Endothelial cell of umbilical vein (primary cell): Measurements from ENCODE around the gene KNTC1. TPM values are rescaled to one million over a fixed set of nuclear protein-coding genes. Genes with fewer than 3 reads are reported as not detected.
"Not testable (repeated sequence)": the region's sequence is repeated elsewhere in the genome, so short reads cannot be mapped to it uniquely, and the experiment has no call there.

ENCODE experiments used
- BruUV-seq: library from RNA; stranded (reverse); fragments of 400-500 nt; replicated peaks from 2 replicates; lab custom pipeline; 2021; lab: Mats Ljungman, UMichigan
- CTCF ChIA-PET: fragments of 300-600, 350-600 bp; sonication (Branson Sonifier 250); formaldehyde crosslinking; loops from one replicate; lab custom pipeline; 2021; ENCODE audit warnings: antibody characterized with exemption, inconsistent platforms; lab: Charles Lee
- POLR2A ChIA-PET: fragments of 300-600, 350-600 bp; sonication (Branson Sonifier 250); formaldehyde crosslinking; loops from one replicate; lab custom pipeline; 2021; ENCODE audit warnings: antibody characterized with exemption, inconsistent platforms; lab: Charles Lee
- DNase-seq: peaks from one replicate; pipeline ENCODE4 v3.0.0-alpha.2; 2011; ENCODE audit warnings: low read depth, low spot score
- FAIRE-seq: peaks from 2 replicates; lab custom pipeline; 2011; peaks lifted over from hg19 to GRCh38; lab: Jason Lieb, UNC
- H2AFZ ChIP-seq: 2 replicates; pipeline ENCODE4 v1.6.0; 2012; ENCODE audit warnings: low read depth, low read length, control low read depth, inconsistent platforms
- H3K27ac ChIP-seq: 2 replicates; pipeline ENCODE4 v1.5.1; 2011; ENCODE audit warnings: low read depth, mild to moderate bottlenecking, control low read depth, low read length, moderate library complexity; ENCODE audit not compliant: insufficient read depth
- H3K27me3 ChIP-seq, 2 experiments: 2 replicates each; pipeline versions ENCODE4 v1.6.0 to v1.6.1; 2011; ENCODE audit warnings: low read length in 2 of 2, mixed read lengths in 1 of 2; ENCODE audit not compliant: control insufficient read depth in 2 of 2, insufficient read depth in 2 of 2
- H3K36me3 ChIP-seq, 2 experiments: 2 replicates in 1 of 2; 3 replicates in 1 of 2; pipeline ENCODE4 v1.5.1; 2011; ENCODE audit warnings: low read length in 2 of 2, mild to moderate bottlenecking in 1 of 2, moderate library complexity in 1 of 2; ENCODE audit not compliant: control insufficient read depth in 2 of 2, insufficient read depth in 2 of 2; ENCODE audit errors: extremely low read depth in 1 of 2
- H3K4me1 ChIP-seq: 3 replicates; pipeline ENCODE4 v1.5.1; 2011; ENCODE audit warnings: mild to moderate bottlenecking, low read length; ENCODE audit not compliant: control insufficient read depth, insufficient read depth; ENCODE audit errors: extremely low read depth
- H3K4me2 ChIP-seq: 2 replicates; pipeline ENCODE4 v1.6.1; 2011; ENCODE audit warnings: low read length, control low read depth, mixed read lengths; ENCODE audit not compliant: insufficient read depth
- H3K4me3 ChIP-seq, 3 experiments: fragments of 200-600 bp in 1 of 3; sonication (generic), shearing (Covaris generic) in 1 of 3; replicated peaks in 1 of 3; 2 replicates each; pipeline ENCODE4 v1.5.1; 2011 to 2016; ENCODE audit warnings: control low read depth in 3 of 3, low read length in 3 of 3, mild to moderate bottlenecking in 2 of 3, inconsistent platforms in 1 of 3, low read depth in 1 of 3, moderate library complexity in 1 of 3; ENCODE audit not compliant: insufficient read depth in 1 of 3
- H3K79me2 ChIP-seq: 2 replicates; pipeline ENCODE4 v1.6.0; 2012; ENCODE audit warnings: low read length, inconsistent platforms; ENCODE audit not compliant: control insufficient read depth, insufficient read depth
- H3K9ac ChIP-seq: replicated peaks from 2 replicates; pipeline ENCODE3; 2011; ENCODE audit warnings: low read length, control low read depth; ENCODE audit not compliant: insufficient read depth; ENCODE audit errors: extremely low read depth
- H3K9me1 ChIP-seq: replicated peaks from 3 replicates; pipeline ENCODE4 v1.6.0; 2011; ENCODE audit warnings: mild to moderate bottlenecking, low read length; ENCODE audit not compliant: control insufficient read depth, insufficient read depth; ENCODE audit errors: extremely low read depth
- H3K9me3 ChIP-seq: replicated peaks from 2 replicates; pipeline ENCODE4 v1.5.1; 2012; ENCODE audit warnings: low read length, inconsistent platforms; ENCODE audit not compliant: control insufficient read depth, insufficient read depth
- H4K20me1 ChIP-seq: replicated peaks from 2 replicates; pipeline ENCODE3; 2011; ENCODE audit warnings: mild to moderate bottlenecking, low read length; ENCODE audit not compliant: control insufficient read depth, insufficient read depth; ENCODE audit errors: extremely low read depth
- EZH2 ChIP-seq: IDR thresholded peaks from 2 replicates; pipeline ENCODE4 v1.6.1; 2012; ENCODE audit warnings: borderline replicate concordance, low read depth, mild to moderate bottlenecking, moderate library complexity, low read length, inconsistent platforms; ENCODE audit not compliant: severe bottlenecking
- FOS ChIP-seq: IDR thresholded peaks from 2 replicates; pipeline ENCODE4 v1.6.1; 2011; ENCODE audit warnings: mild to moderate bottlenecking, low read length, moderate library complexity, borderline replicate concordance; ENCODE audit not compliant: insufficient read depth
- GATA2 ChIP-seq: IDR thresholded peaks from 2 replicates; pipeline ENCODE4 v1.7.0; 2011; ENCODE audit warnings: low read depth, mild to moderate bottlenecking, moderate library complexity, mixed read lengths, low read length; ENCODE audit not compliant: insufficient read length, insufficient read depth
- JUN ChIP-seq: IDR thresholded peaks from 2 replicates; pipeline ENCODE4 v1.6.1; 2011; ENCODE audit warnings: borderline replicate concordance, low read depth; ENCODE audit not compliant: insufficient read length, insufficient read depth
- MYC ChIP-seq: IDR thresholded peaks from one replicate; pipeline ENCODE4 v1.6.1; 2011; ENCODE audit warnings: mild to moderate bottlenecking, low read depth, low read length
- POLR2A ChIP-seq: IDR thresholded peaks from 2 replicates; pipeline ENCODE4 v1.6.1; 2012; ENCODE audit warnings: low read depth, mild to moderate bottlenecking, control low read depth, low read length
- POLR2AphosphoS5 ChIP-seq: IDR thresholded peaks from 2 replicates; pipeline ENCODE4 v1.6.1; 2012; ENCODE audit warnings: low read depth, mild to moderate bottlenecking, control low read depth, low read length, moderate library complexity; ENCODE audit not compliant: insufficient read depth
- dilution Hi-C: fragments of 300-500 bp; cut with MboI; formaldehyde crosslinking; loops from one replicate; pipeline ENCODE4 v1.15.0; 2019; ENCODE audit warnings: low sequenced_read_pairs; ENCODE audit not compliant: extremely low pct_ligation_motif_present
- intact Hi-C: fragments of 100-400 bp; cut with micrococcal nuclease; formaldehyde crosslinking; loops from one replicate; pipeline ENCODE4 v1.10.0; 2022
- polyA plus RNA-seq, 4 experiments: library from polyadenylated mRNA; depleted of rRNA in 3 of 4; stranded (reverse) in 3 of 4; unstranded in 1 of 4; fragments of >200 nt; gene quantifications; 2 replicates each; pipeline versions ENCODE4 v1.2.1 to v1.2.3, GENCODE V29; 2011 to 2012; ENCODE audit warnings: missing spikeins in 1 of 4
- total RNA-seq: library from RNA; stranded (reverse); gene quantifications from 2 replicates; pipeline ENCODE4 v1.2.3, GENCODE V29; 2021
- TF ChIP-seq, protein P1 (sequence below): IDR thresholded peaks from 2 replicates; pipeline ENCODE4 v1.6.1; 2011; ENCODE audit not compliant: insufficient read depth, insufficient read length
- TF ChIP-seq, protein P2 (sequence below), 2 donors: IDR thresholded peaks; 1 replicate in 1 of 2; 2 replicates in 1 of 2; pipeline ENCODE4 v1.5.1; 2011; ENCODE audit warnings: low read length in 2 of 2, mild to moderate bottlenecking in 2 of 2, moderate library complexity in 2 of 2, control low read depth in 1 of 2, inconsistent platforms in 1 of 2, low read depth in 1 of 2; ENCODE audit not compliant: insufficient read depth in 1 of 2; ENCODE audit errors: extremely low read depth in 1 of 2

Gene KNTC1
- total and polyA plus RNA-seq, 2 donors (not counting 3 experiments of a cell fraction or from before 2014, with no cell fraction given): 15.5 to 52.9 TPM

DNA sequence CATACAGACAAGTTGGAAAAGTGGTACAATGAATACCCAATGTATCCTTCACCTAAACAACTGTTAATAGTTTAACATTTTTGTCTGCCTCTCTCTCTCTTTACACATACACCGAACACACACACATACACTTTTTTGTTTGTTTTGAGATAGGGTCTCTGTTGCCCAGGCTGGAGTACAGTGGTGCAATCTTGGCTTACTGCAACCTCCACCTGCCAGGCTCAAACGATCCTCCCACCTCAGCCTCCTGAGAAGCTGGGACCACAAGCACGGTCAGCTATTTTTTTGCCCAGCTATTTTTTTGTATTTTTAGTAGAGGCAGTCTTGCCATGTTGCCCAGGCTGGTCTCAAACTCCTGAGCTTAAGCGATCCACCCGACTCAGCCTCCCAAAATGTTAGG is 43.1 kb upstream of the KNTC1 start:
- ChIA-PET CTCF (interaction anchor here (0.9 to 1.5 kb wide), 3 partner anchors 13 to 128 kb away, joined by 3 to 6 read pairs (median 4); no protein-coding TSS in a partner anchor), POLR2A (no interaction called here)
- BruUV-seq: no TSS peak
- H3K79me2 ChIP-seq: no peaks in the 10 kb centered on the region
- H3K4me2 ChIP-seq: no peak overlapping the region
- dilution Hi-C loops: no loop called here
- H4K20me1 ChIP-seq: no peaks in the 10 kb centered on the region
- DNase-seq (no peak), FAIRE-seq (no peak)
- TF ChIP-seq POLR2A (no peak), POLR2AphosphoS5 (no peak), GATA2 (no peak), FOS (no peak), EZH2 (no peak), JUN (no peak), MYC (no peak)
- TF ChIP-seq, protein P1, sequence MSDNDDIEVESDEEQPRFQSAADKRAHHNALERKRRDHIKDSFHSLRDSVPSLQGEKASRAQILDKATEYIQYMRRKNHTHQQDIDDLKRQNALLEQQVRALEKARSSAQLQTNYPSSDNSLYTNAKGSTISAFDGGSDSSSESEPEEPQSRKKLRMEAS: no peak
- TF ChIP-seq, protein P2, sequence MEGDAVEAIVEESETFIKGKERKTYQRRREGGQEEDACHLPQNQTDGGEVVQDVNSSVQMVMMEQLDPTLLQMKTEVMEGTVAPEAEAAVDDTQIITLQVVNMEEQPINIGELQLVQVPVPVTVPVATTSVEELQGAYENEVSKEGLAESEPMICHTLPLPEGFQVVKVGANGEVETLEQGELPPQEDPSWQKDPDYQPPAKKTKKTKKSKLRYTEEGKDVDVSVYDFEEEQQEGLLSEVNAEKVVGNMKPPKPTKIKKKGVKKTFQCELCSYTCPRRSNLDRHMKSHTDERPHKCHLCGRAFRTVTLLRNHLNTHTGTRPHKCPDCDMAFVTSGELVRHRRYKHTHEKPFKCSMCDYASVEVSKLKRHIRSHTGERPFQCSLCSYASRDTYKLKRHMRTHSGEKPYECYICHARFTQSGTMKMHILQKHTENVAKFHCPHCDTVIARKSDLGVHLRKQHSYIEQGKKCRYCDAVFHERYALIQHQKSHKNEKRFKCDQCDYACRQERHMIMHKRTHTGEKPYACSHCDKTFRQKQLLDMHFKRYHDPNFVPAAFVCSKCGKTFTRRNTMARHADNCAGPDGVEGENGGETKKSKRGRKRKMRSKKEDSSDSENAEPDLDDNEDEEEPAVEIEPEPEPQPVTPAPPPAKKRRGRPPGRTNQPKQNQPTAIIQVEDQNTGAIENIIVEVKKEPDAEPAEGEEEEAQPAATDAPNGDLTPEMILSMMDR (IDR thresholded peaks at IDR 0.05; ENCODE audit: extremely low read depth in 1 of 2, insufficient read depth in 1 of 2, low read depth in 1 of 2, low read length in 2 of 2): no peak
- H2AFZ ChIP-seq: no peak overlapping the region
- H3K4me1 ChIP-seq: no peaks in the 10 kb centered on the region
- intact Hi-C loops: no loop called here
- H3K36me3 ChIP-seq: peaks cover 10 to 24% of the 10 kb centered on the region in 2 experiments
- H3K9ac ChIP-seq: no peak overlapping the region
- no peak overlapping the region for H3K4me3 ChIP-seq
- no peaks in the 10 kb centered on the region for H3K9me1 ChIP-seq
- no peaks in the 10 kb centered on the region for H3K27me3 ChIP-seq
- H3K27ac ChIP-seq: no peak overlapping the region
- no peaks in the 10 kb centered on the region for H3K9me3 ChIP-seq

DNA sequence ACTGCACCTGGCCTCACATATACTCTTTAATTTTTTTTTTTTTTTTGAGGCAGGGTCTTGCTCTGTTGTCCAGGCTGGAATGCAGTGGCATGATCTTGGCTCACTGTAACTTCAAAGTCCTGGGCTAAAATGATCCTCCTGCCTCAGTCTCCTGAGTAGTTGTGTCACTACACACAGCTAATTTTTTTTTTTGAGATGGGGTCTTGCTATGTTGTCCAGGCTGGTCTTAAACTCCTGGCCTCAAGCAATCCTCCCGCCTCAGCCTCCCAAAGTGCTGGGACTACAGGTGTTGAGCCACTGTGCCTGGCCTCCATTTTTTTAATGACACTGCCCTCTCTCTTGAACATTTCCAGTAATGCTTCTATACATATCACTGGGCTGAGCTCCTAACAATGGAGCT is 42.7 kb upstream of the KNTC1 start:
- H3K4me2 ChIP-seq, POLR2A ChIA-PET, FAIRE-seq, H3K9ac ChIP-seq, dilution Hi-C loops, BruUV-seq, H4K20me1 ChIP-seq, H3K9me3 ChIP-seq, H3K4me1 ChIP-seq, H3K27me3 ChIP-seq, H3K4me3 ChIP-seq, H3K79me2 ChIP-seq, DNase-seq, H3K27ac ChIP-seq, H3K9me1 ChIP-seq, intact Hi-C loops, H2AFZ ChIP-seq: not testable (repeated sequence)
- CTCF ChIA-PET: interaction anchor here (0.9 to 1.5 kb wide), 3 partner anchors 13 to 128 kb away, joined by 3 to 6 read pairs (median 4); no protein-coding TSS in a partner anchor
- H3K36me3 ChIP-seq: peaks cover 12 to 28% of the 10 kb centered on the region in 2 experiments

DNA sequence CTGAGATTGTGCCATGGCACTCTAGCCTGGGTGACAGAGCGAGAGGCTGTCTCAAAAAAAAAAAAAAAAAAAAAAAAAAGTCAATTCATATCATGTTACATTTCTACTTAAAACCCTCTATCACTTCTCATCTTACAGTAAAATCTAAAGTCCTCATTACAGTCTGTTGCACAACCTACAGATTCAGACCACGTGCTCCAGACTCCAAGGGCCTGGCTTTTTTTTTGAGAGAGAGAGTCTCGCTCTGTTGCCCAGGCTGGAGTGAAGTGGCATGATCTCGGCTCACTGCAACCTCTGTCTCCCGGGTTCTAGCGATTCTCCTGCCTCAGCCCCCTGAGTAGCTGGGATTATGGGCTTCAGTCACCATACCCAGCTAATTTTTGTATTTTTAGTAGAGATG is 40.7 kb upstream of the KNTC1 start:
- H3K27me3 ChIP-seq, H4K20me1 ChIP-seq, dilution Hi-C loops, H3K4me3 ChIP-seq, H3K9me1 ChIP-seq, H3K79me2 ChIP-seq, H3K4me1 ChIP-seq, H2AFZ ChIP-seq, H3K9ac ChIP-seq, H3K4me2 ChIP-seq, H3K27ac ChIP-seq, H3K9me3 ChIP-seq, DNase-seq, intact Hi-C loops, BruUV-seq, FAIRE-seq: not testable (repeated sequence)
- H3K36me3 ChIP-seq: peaks cover 12 to 33% of the 10 kb centered on the region in 2 experiments
- CTCF ChIA-PET: interaction anchor here (1.0 to 2.4 kb wide), 3 partner anchors 15 to 87 kb away, joined by 3 to 11 read pairs (median 3); partner anchors contain the start of gene RSRC2
- POLR2A ChIA-PET: interaction anchor here (0.5 to 0.6 kb wide), 3 partner anchors 15 to 219 kb away, joined by 3 to 5 read pairs (median 3); no protein-coding TSS in a partner anchor
